ENCODE results near the gene H2AZ2.
"Not testable (repeated sequence)": the region's sequence is repeated elsewhere in the genome, so short reads cannot be mapped to it uniquely, and the experiment has no call there.

H2AZ2 gene

DNA sequence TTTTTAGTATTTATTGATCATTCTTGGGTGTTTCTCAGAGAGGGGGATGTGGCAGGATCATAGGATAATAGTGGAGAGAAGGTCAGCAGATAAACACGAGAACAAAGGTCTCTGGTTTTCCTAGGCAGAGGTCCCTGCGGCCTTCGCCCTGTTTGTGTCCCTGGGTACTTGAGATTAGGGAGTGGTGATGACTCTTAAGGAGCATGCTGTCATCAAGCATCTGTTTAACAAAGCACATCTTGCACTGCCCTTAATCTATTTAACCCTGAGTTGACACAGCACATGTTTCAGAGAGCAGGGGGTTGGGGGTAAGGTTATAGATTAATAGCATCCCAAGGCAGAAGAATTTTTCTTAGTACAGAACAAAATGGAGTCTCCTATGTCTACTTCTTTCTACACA is 22.4 kb upstream of the H2AZ2 start:
- not testable (repeated sequence) for DNase-seq

DNA sequence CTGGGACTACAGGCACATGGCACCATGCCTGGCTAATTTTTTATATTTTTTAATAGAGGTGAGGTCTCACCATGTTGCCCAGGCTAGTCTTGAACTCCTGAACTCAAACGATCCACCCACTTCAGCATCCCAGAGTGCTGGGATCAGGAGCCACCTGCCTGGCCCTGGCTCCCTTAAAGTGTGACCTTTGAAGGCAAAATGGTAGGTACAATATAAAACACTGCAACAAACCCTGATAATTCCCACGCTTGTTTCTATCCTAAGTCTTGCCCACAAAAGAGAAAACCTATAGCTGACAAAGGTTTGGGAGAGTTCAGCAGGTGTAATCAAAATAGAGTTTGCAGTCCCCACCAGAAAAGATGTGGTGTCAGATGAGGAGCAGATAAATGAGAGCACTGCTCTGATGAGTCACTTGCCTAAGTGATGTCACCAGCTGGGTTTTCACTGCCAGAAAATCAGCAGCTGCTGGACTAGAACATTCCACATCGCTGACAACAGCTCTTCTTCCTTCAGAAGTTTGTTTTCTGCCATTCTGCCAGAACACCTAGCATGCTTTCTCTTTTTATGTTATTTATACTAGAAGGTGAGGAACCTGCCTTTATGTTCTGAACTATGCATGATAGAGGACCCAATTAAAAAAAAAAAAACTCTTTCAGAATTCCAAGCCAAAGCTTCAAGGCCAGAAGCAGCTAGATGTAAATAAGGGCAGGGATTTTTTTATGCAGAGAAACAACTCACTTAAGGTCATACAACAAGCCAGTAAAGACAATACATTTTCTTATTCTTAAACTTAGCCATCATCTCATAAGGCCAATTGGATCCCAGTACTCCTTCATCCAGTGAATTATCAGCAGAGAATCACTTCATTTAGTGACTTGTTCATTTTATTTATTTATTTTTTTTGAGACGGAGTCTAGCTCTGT is 19.4 kb upstream of the H2AZ2 start:
- DNase-seq = peak; percentile 23

DNA sequence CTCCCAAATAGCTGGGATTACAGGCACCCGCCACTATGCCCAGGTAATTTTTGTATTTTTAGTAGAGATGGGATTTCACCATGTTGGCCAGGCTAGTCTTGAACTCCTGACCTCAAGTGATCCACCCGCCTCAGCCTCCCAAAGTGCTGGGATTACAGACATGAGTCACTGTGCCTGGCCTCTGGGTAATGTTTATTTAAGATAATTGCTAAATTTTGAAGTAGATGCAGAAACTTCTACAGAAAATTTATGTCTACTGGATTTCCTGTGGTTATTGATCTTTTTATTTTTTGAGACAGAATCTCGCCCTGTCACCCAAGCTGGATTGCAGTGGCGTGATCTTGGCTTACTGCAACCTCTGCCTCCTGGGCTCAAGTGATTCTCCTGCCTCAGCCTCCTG is 14.1 kb upstream of the H2AZ2 start:
- not testable (repeated sequence) for DNase-seq

DNA sequence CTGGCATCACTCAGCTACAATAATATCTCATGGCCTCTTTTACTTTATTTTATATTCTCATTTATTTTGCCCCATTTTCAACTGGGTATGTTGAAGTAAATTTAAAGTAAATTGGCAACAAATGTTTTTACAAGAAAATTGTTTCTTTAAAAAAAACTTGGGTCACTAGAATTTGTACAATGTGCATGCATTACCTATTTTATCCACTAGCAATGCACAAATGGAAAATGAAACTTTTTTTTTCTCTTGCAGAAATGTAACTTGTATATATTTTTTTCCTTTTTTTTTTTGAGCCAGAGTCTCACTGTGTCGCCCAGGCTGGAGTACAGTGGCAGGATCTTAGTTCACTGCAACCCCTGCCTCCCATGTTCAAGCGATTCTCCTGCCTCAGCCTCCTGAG is 10.3 kb upstream of the H2AZ2 start:
- peak; percentile 25 for DNase-seq

DNA sequence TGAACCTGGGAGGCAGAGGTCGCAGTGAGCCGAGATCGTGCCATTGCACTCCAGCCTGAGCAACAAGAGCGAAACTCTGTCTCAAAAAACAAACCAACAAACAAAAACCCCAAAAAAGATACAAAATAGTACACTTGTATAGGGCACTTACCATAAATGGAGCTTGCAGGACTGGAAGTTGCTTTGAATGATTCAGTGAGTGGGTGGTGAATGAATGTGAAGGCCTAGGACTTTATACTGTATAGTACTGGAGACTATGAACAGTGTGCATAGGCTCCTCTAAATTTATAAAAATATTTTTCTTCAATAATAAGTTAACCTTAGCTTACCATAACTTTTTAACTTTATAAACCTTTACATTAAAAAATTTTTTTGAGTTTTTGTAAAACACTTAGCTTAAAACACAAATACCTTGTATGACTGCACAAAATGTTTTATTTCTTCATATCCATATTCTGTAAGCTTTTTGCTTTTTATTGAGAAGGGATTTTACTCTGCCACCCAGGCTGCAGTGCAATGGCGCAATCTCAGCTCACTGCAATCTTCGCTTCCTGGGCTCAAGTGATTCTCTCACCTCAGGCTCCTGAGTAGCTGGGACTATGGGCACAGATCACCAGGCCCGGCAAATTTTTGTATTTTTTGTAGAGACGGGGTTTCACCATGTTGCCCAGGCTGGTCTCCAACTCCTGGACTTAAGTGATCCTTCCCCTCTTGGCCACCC is 6.9 kb upstream of the H2AZ2 start:
- DNase-seq = no peak

DNA sequence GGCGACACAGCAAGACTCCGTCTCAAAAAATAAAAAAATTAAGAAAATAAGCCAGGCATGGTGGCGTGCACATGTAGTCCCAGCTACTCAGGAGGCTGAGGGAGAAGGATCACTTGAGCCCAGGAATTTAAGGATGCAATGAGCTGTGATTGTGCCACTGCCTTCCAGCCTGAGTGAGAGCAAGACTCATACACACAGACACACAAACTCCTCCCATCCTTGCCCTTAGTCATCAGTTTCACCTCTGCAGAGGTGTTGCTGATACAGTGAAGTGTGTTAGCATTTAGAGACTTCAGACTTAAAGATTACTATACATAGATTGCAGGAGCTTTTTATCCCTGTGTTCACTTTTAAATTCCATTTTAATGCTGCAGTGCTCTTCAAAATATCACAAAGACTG is 5.5 kb upstream of the H2AZ2 start:
- no peak for DNase-seq

DNA sequence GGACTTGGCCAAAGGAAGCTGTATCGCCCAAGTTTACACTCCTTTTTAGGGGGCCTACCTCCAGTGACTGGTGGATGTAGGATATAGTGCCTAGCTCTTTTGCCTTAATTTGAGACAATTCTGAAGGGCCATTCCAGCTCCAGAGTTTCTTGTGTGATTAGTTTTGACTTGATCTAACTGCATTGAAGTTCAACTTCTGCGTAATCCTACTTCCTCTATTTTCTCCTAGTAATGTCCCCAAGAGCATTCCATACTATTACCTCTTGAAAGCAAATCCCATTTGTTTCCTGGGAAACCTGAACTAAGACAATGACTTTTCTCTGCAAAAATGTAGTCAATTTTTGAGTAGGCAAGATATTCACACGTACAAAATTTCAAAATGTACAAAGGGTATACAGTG is 4.7 kb upstream of the H2AZ2 start:
- DNase-seq = no peak

DNA sequence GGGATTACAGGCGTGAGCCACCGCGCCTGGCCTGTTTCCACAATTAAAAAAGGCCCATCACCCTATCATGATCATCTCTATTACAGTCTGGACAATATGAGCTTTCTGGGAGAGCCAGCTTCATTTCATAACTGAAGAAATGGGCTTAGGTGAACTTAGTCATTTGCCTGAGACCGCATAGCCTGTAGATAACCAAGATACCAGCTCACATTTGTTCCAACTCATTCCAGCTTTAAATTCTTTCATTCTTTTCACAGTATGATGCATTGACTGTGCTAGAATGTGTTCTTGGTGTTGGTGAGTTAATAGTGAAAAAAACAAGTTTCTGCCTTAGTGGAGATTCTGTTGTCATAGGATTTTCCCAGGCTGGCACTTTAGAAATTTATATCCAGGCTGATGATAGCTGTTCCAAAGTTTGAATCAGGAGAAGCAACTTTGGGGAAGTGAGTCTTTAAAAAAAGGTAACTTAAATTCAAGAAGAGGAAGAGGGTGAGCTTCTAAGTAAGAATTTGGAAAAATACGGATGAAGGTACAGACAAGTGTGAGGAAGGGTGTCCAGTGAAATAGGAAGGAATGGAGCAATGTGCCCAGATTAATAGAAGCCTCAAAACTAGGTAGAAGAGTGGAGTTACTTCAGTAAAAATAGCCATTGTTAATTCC is 2.1 kb upstream of the H2AZ2 start:
- DNase-seq = no peak

DNA sequence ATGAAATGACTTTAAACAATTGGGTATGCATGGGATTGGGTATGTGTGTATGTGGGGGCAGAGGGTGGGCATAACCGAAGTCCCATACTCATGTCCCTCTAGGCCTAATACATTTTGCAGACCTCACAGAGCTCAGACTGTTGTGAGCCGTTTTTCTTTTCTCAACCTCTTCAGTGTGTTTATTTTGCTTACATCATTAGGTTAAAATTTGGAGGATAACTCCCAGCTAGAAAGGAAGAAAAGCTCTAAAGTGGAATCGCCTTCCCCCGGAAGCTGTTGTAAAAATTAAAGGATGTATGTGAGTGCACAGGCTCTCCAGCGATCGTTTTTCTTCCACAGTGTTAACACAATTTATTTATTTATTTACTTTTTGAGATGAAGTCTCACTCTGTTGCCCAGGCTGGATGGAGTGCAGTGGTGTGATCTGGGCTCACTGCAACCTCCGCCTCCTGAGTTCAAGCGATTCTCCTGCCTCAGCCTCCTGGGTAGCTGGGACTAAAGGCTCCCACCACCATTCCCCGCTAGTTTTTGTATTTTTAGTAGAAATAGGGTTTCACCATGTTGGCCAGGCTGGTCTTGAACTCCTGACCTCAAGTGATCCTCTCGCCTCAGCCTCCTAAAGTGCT is 1.5 kb upstream of the H2AZ2 start:
- no peak for DNase-seq

DNA sequence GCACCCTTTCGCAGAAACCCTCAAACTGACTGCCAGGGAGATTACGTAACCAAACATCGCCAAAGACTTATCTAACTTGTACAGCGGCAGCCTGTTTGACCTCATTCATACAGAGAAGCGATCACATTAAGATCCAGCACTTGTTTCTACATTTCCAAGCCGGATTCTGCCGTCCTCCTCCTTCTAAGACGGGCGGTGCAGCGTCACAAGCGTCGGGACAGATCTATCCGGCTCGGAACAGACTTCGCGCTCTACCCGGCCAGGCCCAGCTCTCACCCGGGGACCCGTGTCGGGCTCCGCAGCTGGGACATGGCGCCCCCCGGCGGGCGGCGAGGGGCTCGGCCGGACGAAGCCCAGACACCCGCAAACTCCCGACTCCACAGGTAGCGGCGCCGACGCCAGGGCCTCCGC is 373 bp downstream of the H2AZ2 start:
- DNase-seq = peak; percentile 96

DNA sequence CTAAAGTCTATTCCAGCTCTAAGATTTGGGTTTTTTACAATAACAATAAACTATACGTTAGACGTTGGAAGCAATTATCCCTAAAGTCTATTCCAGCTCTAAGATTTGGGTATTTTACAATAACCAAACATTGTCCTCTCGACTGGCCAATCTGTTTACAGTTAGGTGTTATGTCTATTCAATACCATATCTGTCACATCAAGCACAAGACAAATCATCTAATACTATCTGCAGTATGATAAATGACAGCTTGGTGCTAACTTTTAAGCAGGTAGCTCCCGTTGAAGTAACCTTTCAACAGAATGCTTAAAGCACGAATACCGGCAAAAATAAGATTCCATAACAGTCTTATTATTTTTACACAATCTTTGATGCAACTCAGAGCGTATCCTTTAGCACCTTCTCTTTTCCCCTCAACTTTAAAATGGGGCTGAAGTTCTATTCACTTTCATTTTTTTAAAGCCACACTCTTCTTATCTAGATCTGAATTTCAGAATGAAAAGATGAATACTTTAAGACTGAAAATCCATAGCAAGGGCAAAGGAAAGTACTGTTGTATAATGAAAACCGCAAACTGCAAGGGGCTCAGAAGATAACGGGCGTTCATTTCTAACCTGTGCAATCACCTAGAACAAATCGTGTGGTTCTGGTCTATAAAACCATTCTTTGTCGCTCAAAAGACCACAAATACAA is 925 bp downstream of the H2AZ2 start:
- no peak for DNase-seq

DNA sequence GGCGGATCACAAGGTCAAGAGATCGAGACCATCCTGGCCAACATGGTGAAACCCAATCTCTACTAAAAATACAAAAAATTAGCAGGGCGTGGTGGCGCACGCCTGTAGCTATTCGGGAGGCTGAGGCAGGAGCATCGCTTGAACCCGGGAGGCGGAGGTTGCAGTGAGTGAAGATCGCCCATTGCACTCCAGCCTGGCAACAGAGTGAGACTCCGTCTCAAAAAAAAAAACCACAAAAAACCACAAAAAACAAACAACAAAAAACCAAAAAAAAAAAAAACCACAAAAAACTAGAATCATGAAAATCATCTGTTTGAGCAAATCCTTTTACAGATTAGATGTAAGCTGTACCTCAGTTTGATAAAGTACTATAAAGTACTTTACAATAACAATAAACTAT is 1.5 kb downstream of the H2AZ2 start:
- DNase-seq = not testable (repeated sequence)

DNA sequence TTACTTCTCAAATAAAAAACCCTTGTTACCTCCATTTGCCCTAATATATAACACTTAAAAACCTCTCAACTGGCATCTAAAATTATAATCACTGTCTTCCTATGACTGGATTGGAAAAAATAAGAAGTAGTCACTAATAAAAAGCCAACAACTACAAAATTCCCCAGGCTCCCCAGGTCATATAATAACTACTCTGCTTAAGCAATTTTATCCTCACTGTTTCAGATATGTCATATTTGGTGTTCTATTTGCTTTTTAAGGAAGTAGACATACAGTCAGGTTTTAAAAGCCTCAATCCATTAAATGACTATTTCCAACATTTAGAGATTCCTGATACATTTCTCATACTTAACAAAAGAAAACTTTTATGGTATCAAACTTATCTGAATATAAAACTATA is 2.4 kb downstream of the H2AZ2 start:
- DNase-seq = no peak

DNA sequence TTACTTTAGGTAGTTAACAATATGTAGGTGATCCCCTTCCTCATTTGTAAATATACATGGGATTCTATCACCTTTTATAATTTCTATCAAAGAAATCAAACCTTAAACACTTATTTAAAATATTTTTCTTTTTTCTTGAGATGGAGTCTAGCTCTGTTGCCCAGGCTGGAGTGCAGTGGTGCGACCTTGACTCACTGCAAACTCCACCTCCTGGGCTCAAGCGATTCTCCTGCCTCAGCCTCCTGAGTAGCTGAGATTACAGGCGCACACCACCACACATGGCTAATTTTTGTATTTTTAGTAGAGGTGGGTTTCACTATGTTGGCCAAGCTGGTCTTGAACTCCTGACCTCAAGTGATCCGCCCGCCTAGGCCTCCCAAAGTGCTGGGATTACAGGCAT is 4.4 kb downstream of the H2AZ2 start:
- not testable (repeated sequence) for DNase-seq

DNA sequence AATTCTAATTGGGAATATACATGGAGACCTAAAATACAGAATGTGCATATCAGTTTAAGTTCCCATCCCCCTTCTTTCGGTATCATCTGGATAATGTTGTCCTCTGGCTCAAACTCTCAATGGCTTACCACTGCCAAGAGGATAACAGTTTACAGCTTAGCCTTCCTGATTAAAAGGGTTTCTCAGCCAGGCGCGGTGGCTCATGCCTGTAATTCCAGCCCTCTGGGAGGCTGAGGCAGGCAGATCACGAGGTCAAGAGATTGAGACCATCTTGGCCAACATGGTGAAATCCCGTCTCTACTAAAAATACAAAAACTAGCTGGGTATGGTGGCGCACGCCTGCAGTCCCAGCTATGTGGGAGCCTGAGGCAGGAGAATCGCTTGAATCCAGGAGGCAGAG is 5.2 kb downstream of the H2AZ2 start:
- DNase-seq = not testable (repeated sequence)

DNA sequence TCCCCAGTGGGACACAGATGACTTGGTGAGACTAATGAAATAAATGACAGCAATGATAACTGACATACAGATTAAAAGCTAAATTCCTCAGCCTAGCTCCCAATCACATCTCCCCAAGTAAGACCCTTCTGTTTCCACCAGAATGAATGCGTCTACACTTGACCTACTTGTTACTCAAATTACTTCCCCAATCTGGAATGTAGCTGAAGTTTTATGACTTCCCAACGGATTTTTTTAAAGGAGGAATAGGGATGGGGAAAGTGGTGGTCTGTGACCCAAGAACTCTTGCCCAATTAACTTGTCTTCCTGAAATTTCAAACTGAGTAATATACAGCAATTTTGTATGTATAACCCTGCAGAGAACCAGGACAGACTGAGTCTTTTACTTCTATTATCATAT is 9.1 kb downstream of the H2AZ2 start:
- DNase-seq = no peak

DNA sequence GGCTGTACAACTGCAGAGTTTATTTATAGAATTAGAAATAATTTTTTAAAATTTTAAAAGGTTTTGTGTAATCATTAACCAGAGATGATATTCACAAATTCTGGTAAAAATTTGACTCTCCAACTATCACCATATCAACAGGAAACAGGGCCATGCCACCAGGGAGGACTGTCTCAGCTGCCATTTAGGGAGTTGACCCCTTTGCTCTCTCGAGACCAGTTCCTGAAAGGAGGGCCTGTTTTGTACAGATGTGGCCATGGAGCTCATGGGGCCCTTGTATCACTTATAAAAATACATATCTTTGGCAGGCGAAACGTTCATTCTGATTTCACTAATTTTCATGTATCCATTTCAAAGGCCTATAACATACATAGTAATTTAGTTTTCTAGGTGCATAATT is 20.3 kb downstream of the H2AZ2 start:
- peak; percentile 30 for DNase-seq

DNA sequence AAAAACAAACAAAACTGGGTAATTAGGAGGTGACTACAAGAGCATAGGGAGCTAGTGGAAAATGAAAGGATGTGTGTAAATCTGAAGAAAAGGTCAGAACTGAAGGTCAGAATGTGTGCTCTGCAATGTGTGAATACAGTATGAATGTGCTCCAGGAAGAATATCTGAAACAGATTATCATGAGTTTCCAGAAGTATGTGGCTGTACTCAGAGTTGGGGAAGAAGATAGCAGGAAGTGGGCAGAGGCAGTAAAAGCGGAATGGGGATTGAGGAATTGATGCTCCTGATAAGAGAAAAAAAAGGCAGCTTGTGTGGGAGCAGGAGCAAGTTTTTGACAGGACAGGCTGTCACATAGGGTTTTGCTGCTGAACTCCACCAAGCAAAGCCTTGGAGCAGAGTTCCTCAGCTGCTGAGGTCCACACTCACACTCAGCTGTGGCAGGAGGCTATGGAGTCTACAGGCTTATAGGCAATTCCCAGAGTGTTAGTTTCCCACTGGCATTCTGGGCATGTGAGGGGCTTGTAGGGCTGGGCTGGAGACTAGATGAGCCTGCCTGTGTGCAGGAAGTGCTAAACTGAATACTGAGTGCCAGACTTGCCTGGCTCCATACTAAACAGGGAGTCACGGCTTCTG is 22.9 kb downstream of the H2AZ2 start:
- DNase-seq = peak; percentile 25

DNA sequence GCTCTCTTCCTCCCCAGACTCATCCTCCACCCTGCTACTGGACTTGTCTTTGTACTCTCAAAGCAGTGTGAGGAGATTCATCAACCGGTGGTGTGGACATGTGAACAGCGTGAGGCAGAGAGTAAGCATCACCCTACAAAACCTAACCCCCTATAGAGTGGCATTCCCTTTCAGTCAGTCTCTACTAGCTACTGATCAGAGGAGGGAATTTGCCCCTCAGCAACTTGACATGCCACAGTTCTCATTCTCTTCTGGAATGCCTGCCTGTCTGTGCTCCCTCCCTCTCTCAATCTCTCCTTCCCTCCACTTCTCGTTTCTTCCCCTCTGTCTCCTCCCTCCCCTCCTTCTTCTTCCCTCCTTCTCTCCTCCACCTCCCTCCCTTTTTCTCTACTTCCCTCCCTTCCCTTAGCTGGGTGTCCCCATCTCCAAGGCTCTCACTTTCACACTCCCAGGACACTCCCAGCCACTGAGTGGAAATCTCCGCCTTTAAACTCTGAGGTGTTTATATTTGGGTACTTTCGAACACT is 24.6 kb downstream of the H2AZ2 start:
- no peak for DNase-seq

DNA sequence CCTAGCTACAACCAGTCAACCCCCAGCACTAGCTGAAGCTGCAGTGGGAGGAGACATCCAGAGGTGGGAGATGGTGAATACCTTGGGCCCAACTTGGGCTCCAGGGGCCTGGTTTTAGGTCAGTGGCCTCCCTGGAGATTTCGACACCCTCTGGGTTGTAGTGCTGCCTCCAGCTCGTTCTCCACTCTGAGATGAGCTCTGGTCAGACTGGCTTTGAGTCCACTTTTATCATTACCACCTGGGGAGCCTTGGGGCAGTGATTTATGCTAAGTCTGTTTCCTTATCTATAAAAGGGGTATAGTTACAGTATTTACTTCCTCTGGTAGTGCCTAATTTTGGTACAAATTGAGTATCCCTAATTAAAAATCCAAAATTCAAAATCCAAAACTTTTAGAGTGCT is 28.6 kb downstream of the H2AZ2 start:
- DNase-seq = no peak

DNA sequence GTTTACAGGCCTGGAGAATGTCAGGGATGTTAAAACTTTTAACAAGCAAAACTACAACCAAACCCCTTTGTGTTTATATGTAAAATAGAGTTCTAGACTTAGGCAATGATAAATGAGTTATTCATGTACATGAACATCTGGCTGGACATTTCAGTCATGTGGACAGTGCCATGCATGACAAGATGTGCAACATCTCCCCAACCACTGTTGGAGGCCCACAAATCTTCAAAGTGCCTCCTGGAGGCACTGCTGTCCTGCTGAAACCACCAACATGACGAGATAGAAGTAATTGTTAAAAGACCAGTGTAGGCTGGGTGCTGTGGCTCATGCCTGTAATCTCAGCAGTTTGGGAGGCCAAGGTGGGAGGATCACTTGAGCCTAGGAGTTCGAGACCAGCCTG is 33.0 kb downstream of the H2AZ2 start:
- peak; percentile 42 for DNase-seq

DNA sequence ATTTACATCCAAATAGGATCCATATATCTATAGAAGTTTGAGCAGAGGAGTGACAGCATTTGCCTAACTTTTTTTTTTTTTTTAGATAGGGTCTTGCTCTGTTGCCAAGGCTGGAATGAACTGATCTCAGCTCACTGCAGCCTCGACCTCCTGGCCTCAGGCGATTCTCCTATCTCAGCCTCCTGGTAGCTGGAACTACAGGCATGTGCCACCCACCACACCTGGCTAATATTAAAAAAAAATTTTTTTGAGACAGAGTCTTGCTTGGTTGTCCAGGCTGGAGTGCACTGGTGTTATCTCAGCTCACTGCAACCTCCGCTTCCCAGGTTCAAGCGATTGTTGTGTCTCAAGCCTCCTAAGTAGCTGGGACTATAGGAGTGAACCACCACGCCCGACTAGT is 36.3 kb downstream of the H2AZ2 start:
- no peak for DNase-seq

Measured in hematopoietic multipotent progenitor cell treated with erythropoietin and hydrocortisone succinate and interleukin-3 and kit ligand, for 8 days (in vitro differentiated cells).